Activated naive CD8-positive, alpha-beta T cell treated with anti-CD3 and anti-CD28 coated beads for 36 hours (primary cell): ENCODE results near the gene GIPC1. TPM values are rescaled to one million over a fixed set of nuclear protein-coding genes. Genes with fewer than 3 reads are reported as not detected.

Source experiments
- DNase-seq: peaks from one replicate; pipeline ENCODE4 v3.0.0; 2021
- H3K27ac Mint-ChIP-seq: one replicate; pipeline ENCODE4 v1.8.0; 2022; ENCODE audit warnings: mild to moderate bottlenecking, moderate library complexity, mixed read lengths
- H3K27me3 Mint-ChIP-seq: one replicate; pipeline ENCODE4 v1.8.0; 2022; ENCODE audit warnings: mild to moderate bottlenecking, mixed read lengths
- H3K36me3 Mint-ChIP-seq: one replicate; pipeline ENCODE4 v1.8.0; 2021; ENCODE audit warnings: mild to moderate bottlenecking, mixed read lengths
- H3K4me1 Mint-ChIP-seq: one replicate; pipeline ENCODE4 v1.8.0; 2021; ENCODE audit warnings: mixed read lengths
- H3K4me3 Mint-ChIP-seq: one replicate; pipeline ENCODE4 v1.8.0; 2022; ENCODE audit warnings: mild to moderate bottlenecking, moderate library complexity, mixed read lengths
- H3K9me3 Mint-ChIP-seq: one replicate; pipeline ENCODE4 v1.8.0; 2022; ENCODE audit warnings: mixed read lengths
- total RNA-seq, 2 experiments: library from RNA; stranded (reverse); gene quantifications; one replicate each; pipeline ENCODE4 v1.2.3, GENCODE V29; 2021

Gene GIPC1
- total RNA-seq, 2 experiments from 2014 or later, result 22.5 to 24.8 TPM

DNA sequence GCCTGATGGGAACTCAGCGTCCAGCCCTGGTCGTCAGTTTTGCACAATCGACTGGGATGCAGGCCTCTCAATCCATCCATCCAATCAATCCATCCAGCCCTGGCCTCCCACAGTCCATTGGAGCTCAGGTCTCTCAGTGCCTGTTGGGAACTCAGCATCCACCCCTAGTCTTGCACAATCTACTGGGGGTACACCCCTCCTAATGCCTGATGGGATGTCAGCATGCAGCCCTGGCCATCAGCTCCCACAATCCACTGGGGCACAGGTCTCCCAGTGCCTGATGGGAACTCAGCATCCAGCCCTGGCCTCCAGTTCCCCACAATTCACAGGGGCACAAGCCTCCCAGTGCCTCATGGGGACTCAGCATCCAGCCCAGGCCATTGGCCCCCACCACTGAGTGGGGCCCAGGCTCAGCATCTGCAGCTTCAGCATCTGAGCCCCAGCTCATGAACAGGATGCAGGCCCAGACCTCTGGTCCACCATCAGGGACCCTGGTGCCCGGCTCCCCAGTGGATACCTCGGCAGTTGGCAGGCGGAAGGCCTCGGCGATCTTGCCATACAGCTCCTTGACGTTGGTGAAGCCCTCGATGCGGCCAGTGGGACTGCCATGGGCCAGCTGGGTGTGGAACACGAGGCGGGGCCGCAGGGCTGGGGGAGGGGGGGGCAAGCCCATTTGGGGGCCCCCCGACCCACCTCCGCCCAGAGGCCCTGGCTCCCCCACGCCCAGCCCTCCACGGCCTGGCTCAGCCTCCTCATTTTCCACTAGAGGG, 13.6 kb downstream of the GIPC1 start:
- no peak overlapping the region for H3K27ac Mint-ChIP-seq
- H3K9me3 Mint-ChIP-seq, result no peaks in the 10 kb centered on the region
- DNase-seq, result no peak
- H3K36me3 Mint-ChIP-seq, result peaks cover 4% of the 10 kb centered on the region
- H3K4me3 Mint-ChIP-seq, result no peak overlapping the region
- H3K27me3 Mint-ChIP-seq, result no peaks in the 10 kb centered on the region
- H3K4me1 Mint-ChIP-seq, result peaks cover 7% of the 10 kb centered on the region

GRCh38 chr19:14480700-14481079, 15.2 kb downstream of the GIPC1 start:
- Mint-ChIP-seq H3K9me3 (no peaks in the 10 kb centered on the region), H3K4me3 (no peak overlapping the region), H3K4me1 (peaks cover 6% of the 10 kb centered on the region), H3K36me3 (peaks cover 4% of the 10 kb centered on the region), H3K27me3 (no peaks in the 10 kb centered on the region), H3K27ac (no peak overlapping the region)
- no peak for DNase-seq

- H3K27ac Mint-ChIP-seq, result no peak overlapping the region
- DNase-seq, result peak; percentile 78
- H3K27me3 Mint-ChIP-seq, result peaks cover 1% of the 10 kb centered on the region
- H3K4me3 Mint-ChIP-seq, result no peak overlapping the region
- peaks cover 4% of the 10 kb centered on the region for H3K36me3 Mint-ChIP-seq
- H3K4me1 Mint-ChIP-seq, result peaks cover 10% of the 10 kb centered on the region
- no peaks in the 10 kb centered on the region for H3K9me3 Mint-ChIP-seq
Measured at GRCh38 chr19:14479975-14480699, 15.8 kb downstream of the GIPC1 start.

DNA sequence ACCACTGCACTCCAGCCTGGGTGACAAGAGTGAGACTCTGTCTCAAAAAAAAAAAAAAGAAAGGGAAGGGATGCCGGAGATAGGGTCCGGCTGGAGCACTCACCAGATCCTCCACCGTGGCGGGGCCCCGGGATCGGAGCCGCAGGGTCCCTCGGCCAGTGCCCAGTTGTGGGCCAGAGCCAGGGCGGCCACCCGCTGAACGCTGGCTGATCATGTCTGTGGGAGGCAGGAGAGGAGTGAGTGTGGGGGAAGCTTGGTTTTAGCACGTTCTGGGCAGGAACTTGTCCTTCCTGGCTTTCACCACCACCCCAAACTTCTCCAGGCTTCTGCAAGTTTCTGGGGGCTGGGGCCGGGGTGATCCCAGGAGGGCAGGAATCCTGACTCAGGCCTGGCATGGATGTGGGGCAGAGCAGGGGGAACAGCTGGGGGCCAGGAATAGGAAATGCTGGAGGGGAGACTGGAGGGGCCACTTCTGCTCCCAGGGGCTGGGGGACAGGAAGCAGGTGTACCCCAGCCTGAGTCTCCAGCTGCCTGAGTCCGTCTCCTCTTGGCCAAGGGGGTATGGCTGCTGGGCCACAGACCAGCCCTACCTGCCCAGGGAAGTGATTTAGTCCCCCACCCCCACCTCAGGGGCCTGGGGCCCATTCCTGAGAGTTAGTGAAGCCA, 16.5 kb downstream of the GIPC1 start:
- peaks cover 15% of the 10 kb centered on the region for H3K4me1 Mint-ChIP-seq
- no peak overlapping the region for H3K27ac Mint-ChIP-seq

GRCh38 chr19:14478113-14478545, 17.8 kb downstream of the GIPC1 start:
- H3K36me3 Mint-ChIP-seq, result peaks cover 4% of the 10 kb centered on the region
- no peak overlapping the region for H3K4me3 Mint-ChIP-seq
- peaks cover 18% of the 10 kb centered on the region for H3K4me1 Mint-ChIP-seq
- no peak for DNase-seq
- no peaks in the 10 kb centered on the region for H3K9me3 Mint-ChIP-seq
- peaks cover 14% of the 10 kb centered on the region for H3K27me3 Mint-ChIP-seq
- no peak overlapping the region for H3K27ac Mint-ChIP-seq

More for the DNA sequence above, 16.5 kb downstream of the GIPC1 start:
- peaks cover 8% of the 10 kb centered on the region for H3K27me3 Mint-ChIP-seq
- DNase-seq, result no peak
- peaks cover 4% of the 10 kb centered on the region for H3K36me3 Mint-ChIP-seq
- no peak overlapping the region for H3K4me3 Mint-ChIP-seq
- no peaks in the 10 kb centered on the region for H3K9me3 Mint-ChIP-seq

DNA sequence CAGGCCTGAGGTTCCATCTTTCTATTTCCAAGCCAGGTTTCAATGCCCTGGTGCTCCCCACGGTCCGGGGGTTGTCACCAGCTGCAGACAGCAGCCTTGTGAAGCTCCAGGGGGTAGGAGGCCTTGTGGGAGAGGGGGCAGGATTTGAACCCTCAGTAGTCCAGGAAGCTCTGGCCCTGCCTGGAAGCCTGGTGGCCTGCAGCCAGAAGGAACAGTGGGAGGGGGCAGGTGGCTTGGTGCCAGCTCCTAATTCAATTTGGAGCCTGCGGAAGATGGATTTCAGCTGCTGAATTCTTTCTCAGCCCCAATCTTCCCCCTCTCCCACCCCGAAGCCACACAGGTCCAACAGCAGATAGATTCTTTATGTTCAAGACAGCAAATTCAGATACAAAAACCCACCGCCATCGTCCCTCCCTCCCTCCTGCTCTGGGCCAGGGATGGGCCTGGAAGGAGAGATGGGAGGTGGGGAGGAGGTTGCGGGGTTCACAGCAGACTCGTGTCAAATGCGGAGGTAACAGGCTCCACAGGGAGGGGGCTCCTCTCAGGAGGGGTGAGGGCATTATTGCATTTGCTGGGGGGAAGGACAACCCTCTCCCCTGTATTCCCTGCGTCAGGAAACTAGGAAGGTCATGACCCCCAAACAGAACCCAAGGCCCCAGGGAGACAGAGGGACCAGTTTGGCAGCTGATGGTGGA, 18.4 kb downstream of the GIPC1 start:
- Mint-ChIP-seq H3K4me3 (no peak overlapping the region), H3K36me3 (peaks cover 6% of the 10 kb centered on the region), H3K27ac (no peak overlapping the region), H3K4me1 (peaks cover 22% of the 10 kb centered on the region), H3K9me3 (no peaks in the 10 kb centered on the region), H3K27me3 (peaks cover 20% of the 10 kb centered on the region)
- DNase-seq, result no peak

DNA sequence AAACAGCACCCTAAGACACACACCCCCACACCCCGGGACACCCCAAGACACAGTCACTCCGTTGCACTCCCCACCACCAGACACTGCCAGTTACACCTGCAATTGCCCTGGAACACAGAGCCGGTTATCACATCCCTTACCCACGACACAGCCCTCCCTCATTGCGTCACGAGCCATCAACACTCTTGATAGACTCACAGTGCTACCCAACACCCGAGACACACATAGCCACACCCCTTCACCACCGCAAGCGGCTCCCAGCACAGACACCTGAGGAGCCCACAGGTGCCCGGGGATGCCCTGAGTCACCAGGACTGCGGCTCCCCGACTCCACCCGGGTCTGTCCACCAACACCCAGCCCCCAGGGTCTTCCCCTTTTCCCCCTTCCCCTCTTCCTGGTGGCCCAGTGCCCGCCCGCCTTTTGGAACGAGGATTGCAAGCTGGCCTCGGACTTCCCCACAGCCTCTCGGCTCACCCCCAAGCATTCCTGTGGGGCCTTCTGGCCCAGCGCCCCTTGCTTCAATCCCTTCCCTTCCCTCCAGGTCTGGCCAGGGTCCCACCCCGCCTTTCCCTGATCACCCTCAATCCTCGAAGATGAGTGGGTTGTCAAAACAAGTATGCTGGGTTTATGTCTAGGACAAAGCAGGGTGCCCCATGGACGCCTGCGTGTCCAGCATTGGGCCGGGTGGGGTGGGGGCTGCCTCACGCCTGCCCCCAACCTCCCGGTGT, 19.1 kb downstream of the GIPC1 start:
- no peak overlapping the region for H3K27ac Mint-ChIP-seq
- no peaks in the 10 kb centered on the region for H3K9me3 Mint-ChIP-seq
- peaks cover 22% of the 10 kb centered on the region for H3K4me1 Mint-ChIP-seq
- H3K4me3 Mint-ChIP-seq, result no peak overlapping the region
- peaks cover 21% of the 10 kb centered on the region for H3K27me3 Mint-ChIP-seq
- DNase-seq, result no peak
- H3K36me3 Mint-ChIP-seq, result peaks cover 7% of the 10 kb centered on the region

GRCh38 chr19:14476327-14476672, 19.6 kb downstream of the GIPC1 start:
- no peak for DNase-seq
- H3K27ac Mint-ChIP-seq, result no peak overlapping the region
- H3K36me3 Mint-ChIP-seq, result peaks cover 9% of the 10 kb centered on the region
- no peaks in the 10 kb centered on the region for H3K9me3 Mint-ChIP-seq
- peaks cover 22% of the 10 kb centered on the region for H3K4me1 Mint-ChIP-seq
- no peak overlapping the region for H3K4me3 Mint-ChIP-seq
- H3K27me3 Mint-ChIP-seq, result peaks cover 21% of the 10 kb centered on the region

- Mint-ChIP-seq H3K27ac (no peak within 1 kb of the TSS), H3K27me3 (peaks cover 21% of the 10 kb centered on the region), H3K36me3 (peaks cover 9% of the 10 kb centered on the region), H3K4me1 (peaks cover 22% of the 10 kb centered on the region), H3K4me3 (peak within 1 kb of the TSS; percentile 35), H3K9me3 (no peaks in the 10 kb centered on the region)
- peak; percentile 49 for DNase-seq
Measured at GRCh38 chr19:14475251-14476073, 20.5 kb downstream of the GIPC1 start, which contains the start of gene PTGER1. TSS of gene PTGER1 (minus strand) at chr19:14475354. CDS start at chr19:14474320, 1,034 bp downstream.

- peaks cover 22% of the 10 kb centered on the region for H3K4me1 Mint-ChIP-seq
- peaks cover 21% of the 10 kb centered on the region for H3K27me3 Mint-ChIP-seq
- peak overlapping the region; percentile 35 for H3K4me3 Mint-ChIP-seq
- no peaks in the 10 kb centered on the region for H3K9me3 Mint-ChIP-seq
- no peak overlapping the region for H3K27ac Mint-ChIP-seq
- DNase-seq, result no peak
- peaks cover 9% of the 10 kb centered on the region for H3K36me3 Mint-ChIP-seq
Measured at GRCh38 chr19:14474827-14475226, 21.1 kb downstream of the GIPC1 start.

DNA sequence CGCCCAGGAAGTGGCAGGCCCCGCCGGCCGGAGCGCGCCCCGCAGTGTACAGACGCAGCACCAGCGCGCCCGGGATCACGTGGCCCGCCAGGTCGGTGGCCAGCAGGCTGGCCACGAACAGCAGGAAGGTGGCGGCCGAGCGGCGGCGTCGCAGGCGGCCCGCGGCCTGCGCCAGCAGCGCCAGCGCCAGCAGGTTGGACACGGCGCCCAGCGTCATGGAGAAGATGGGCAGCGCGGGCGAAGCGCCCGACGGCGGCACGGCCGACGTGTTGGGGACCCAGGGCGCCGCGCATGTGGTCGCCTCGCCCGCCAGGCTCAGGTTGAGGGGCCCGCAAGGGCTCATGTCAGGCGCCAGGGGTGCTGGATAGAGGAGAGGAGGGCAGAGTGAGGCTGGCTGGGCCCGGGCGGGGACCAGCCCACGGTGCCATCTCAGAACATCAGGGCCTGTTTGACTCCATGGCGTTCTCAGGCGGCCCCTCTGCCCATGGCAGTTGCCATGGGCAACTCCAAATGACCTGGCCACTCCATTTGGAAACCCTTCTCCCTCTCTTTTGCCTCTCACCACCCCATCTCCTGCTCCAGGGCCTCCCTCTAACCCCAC, 21.8 kb downstream of the GIPC1 start:
- no peak overlapping the region for H3K27ac Mint-ChIP-seq
- DNase-seq, result no peak
- H3K4me1 Mint-ChIP-seq, result peaks cover 22% of the 10 kb centered on the region
- H3K36me3 Mint-ChIP-seq, result peaks cover 9% of the 10 kb centered on the region
- H3K27me3 Mint-ChIP-seq, result peaks cover 21% of the 10 kb centered on the region
- no peaks in the 10 kb centered on the region for H3K9me3 Mint-ChIP-seq
- H3K4me3 Mint-ChIP-seq, result peak overlapping the region; percentile 35

GRCh38 chr19:14473073-14473977, 22.6 kb downstream of the GIPC1 start:
- no peaks in the 10 kb centered on the region for H3K9me3 Mint-ChIP-seq
- peaks cover 21% of the 10 kb centered on the region for H3K27me3 Mint-ChIP-seq
- H3K4me3 Mint-ChIP-seq, result peak overlapping the region; percentile 56
- peaks cover 9% of the 10 kb centered on the region for H3K36me3 Mint-ChIP-seq
- no peak overlapping the region for H3K27ac Mint-ChIP-seq
- peaks cover 22% of the 10 kb centered on the region for H3K4me1 Mint-ChIP-seq
- no peak for DNase-seq
